Upper lobe of right lung (tissue), 1 donor: ENCODE results near the gene AK5. TPM values are rescaled to one million over a fixed set of nuclear protein-coding genes. Genes with fewer than 3 reads are reported as not detected.

ENCODE experiments used
- ATAC-seq: fragments of 200-7000 bp; cut with Tn5 transposase; one replicate; pipeline ENCODE4 v1.9.1; 2020; ENCODE audit warnings: mild to moderate bottlenecking, moderate library complexity
- DNase-seq: peaks from one replicate; pipeline ENCODE4 v3.0.0-alpha.2; 2020
- H3K27ac ChIP-seq: fragments of 200-600 bp; one replicate; pipeline ENCODE4 v1.8.0; 2022
- H3K27me3 ChIP-seq: fragments of 200-600 bp; one replicate; pipeline ENCODE4 v1.8.0; 2022; ENCODE audit warnings: mild to moderate bottlenecking
- H3K36me3 ChIP-seq: fragments of 200-600 bp; one replicate; pipeline ENCODE4 v1.8.0; 2022
- H3K4me1 ChIP-seq: fragments of 200-600 bp; one replicate; pipeline ENCODE4 v1.8.0; 2022
- H3K4me3 ChIP-seq: fragments of 200-600 bp; one replicate; pipeline ENCODE4 v1.8.0; 2022; ENCODE audit warnings: mild to moderate bottlenecking
- H3K9me3 ChIP-seq: fragments of 200-600 bp; one replicate; pipeline ENCODE4 v1.8.0; 2022
- CTCF ChIP-seq: fragments of 200-600 bp; IDR thresholded peaks from one replicate; pipeline ENCODE4 v1.8.0; 2022; ENCODE audit warnings: antibody characterized with exemption
- intact Hi-C: fragments of 100-400 bp; cut with DNase I; formaldehyde crosslinking; loops from one replicate; pipeline ENCODE4 v1.11.0; 2022
- total RNA-seq: library from RNA; stranded (reverse); fragmentation: NEBNext Ultra II Directional; extraction: Animal tissue kit (Norgen Biotek cat#: 25700); gene quantifications from one replicate; pipeline ENCODE4 v1.2.1, GENCODE V29; 2021
- donor health status: DM: no; HTN: yes; CAD: no; lungs with severe emphysema.

AK5 gene
- total RNA-seq, 1 donor from 2014 or later, result not detected

- no peak for ATAC-seq
- intact Hi-C loops, result no loop called here
Measured at GRCh38 chr1:77540501-77541161, 258.8 kb downstream of the AK5 start.

GRCh38 chr1:77541162-77541545 is 259.3 kb downstream of the AK5 start:
- Histone ChIP-seq H3K4me1 (peaks cover 13% of the 10 kb centered on the region), H3K27me3 (no peaks in the 10 kb centered on the region), H3K36me3 (no peaks in the 10 kb centered on the region), H3K9me3 (no peaks in the 10 kb centered on the region), H3K27ac (no peak overlapping the region), H3K4me3 (no peak overlapping the region)
- TF ChIP-seq CTCF, result no peak
- intact Hi-C loops, result no loop called here
- no peak for DNase-seq
- ATAC-seq, result no peak

More at GRCh38 chr1:77540501-77541161, 258.8 kb downstream of the AK5 start:
- Histone ChIP-seq H3K27me3 (no peaks in the 10 kb centered on the region), H3K9me3 (no peaks in the 10 kb centered on the region), H3K27ac (no peak overlapping the region), H3K4me3 (no peak overlapping the region), H3K36me3 (no peaks in the 10 kb centered on the region), H3K4me1 (peaks cover 13% of the 10 kb centered on the region)
- DNase-seq, result no peak
- no peak for TF ChIP-seq CTCF

- Histone ChIP-seq H3K4me3 (no peak overlapping the region), H3K4me1 (peaks cover 13% of the 10 kb centered on the region), H3K9me3 (no peaks in the 10 kb centered on the region), H3K36me3 (no peaks in the 10 kb centered on the region), H3K27ac (no peak overlapping the region), H3K27me3 (no peaks in the 10 kb centered on the region)
- DNase-seq (no peak), ATAC-seq (no peak)
- intact Hi-C loops, result no loop called here
- no peak for TF ChIP-seq CTCF
Measured at GRCh38 chr1:77542813-77543420, 261.1 kb downstream of the AK5 start.

GRCh38 chr1:77543822-77544448 is 262.1 kb downstream of the AK5 start:
- Histone ChIP-seq H3K36me3 (no peaks in the 10 kb centered on the region), H3K9me3 (no peaks in the 10 kb centered on the region), H3K27ac (no peak overlapping the region), H3K4me3 (no peak overlapping the region), H3K4me1 (peaks cover 12% of the 10 kb centered on the region), H3K27me3 (no peaks in the 10 kb centered on the region)
- intact Hi-C loops, result no loop called here
- no peak for DNase-seq
- no peak for ATAC-seq
- no peak for TF ChIP-seq CTCF

- H3K9me3 ChIP-seq, result no peaks in the 10 kb centered on the region
- H3K27ac ChIP-seq, result no peak overlapping the region
- no peak for DNase-seq
- peaks cover 3% of the 10 kb centered on the region for H3K4me1 ChIP-seq
- no peak for TF ChIP-seq CTCF
- no peaks in the 10 kb centered on the region for H3K36me3 ChIP-seq
- H3K4me3 ChIP-seq, result no peak overlapping the region
- H3K27me3 ChIP-seq, result no peaks in the 10 kb centered on the region
- intact Hi-C loops, result no loop called here
- ATAC-seq, result no peak
Measured at GRCh38 chr1:77544845-77545244, 263.0 kb downstream of the AK5 start.
